GF-D8 (cell line): ENCODE results near the gene FFAR3.
"Not testable (repeated sequence)": the region's sequence is repeated elsewhere in the genome, so short reads cannot be mapped to it uniquely, and the experiment has no call there.

Experiments
- DNase-seq: peaks from one replicate; lab custom pipeline; 2025; lab: John Stamatoyannopoulos, UW

FFAR3 gene

GRCh38 chr19:35401416-35401815, 43.2 kb downstream of the FFAR3 start:
- DNase-seq: not testable (repeated sequence)

GRCh38 chr19:35403116-35403760, 45.0 kb downstream of the FFAR3 start:
- peak; percentile 55 for DNase-seq

GRCh38 chr19:35404879-35405622, 46.8 kb downstream of the FFAR3 start:
- DNase-seq: no peak

- no peak for DNase-seq
These were observed 49.4 kb downstream of the FFAR3 start for GRCh38 chr19:35407619-35408018.

- no peak for DNase-seq
These were observed 50.3 kb downstream of the FFAR3 start for GRCh38 chr19:35408284-35409171.

- no peak for DNase-seq
These were observed 50.9 kb downstream of the FFAR3 start for GRCh38 chr19:35409191-35409590.
